OCI-LY3 (cell line): ENCODE data around the gene SBK3.
"Not testable (repeated sequence)": the region's sequence is repeated elsewhere in the genome, so short reads cannot be mapped to it uniquely, and the experiment has no call there.

Source experiments
- H2AFZ ChIP-seq: fragments of 200-600, 300-600 bp; shearing (Covaris generic); 2 replicates; pipeline ENCODE4 v1.6.0; 2014; ENCODE audit warnings: antibody characterized with exemption, low read depth, low read length
- H3K27ac ChIP-seq: fragments of 200-600, 300-600 bp; sonication (generic); 2 replicates; pipeline ENCODE4 v1.5.1; 2014; ENCODE audit warnings: mild to moderate bottlenecking, low read length, moderate library complexity, mixed read lengths
- H3K27me3 ChIP-seq: fragments of 200-600, 300-600 bp; sonication (generic); 2 replicates; pipeline ENCODE4 v1.6.1; 2014; ENCODE audit warnings: low read depth, low read length, mixed read lengths
- H3K36me3 ChIP-seq: fragments of 200-600, 300-600 bp; sonication (generic); replicated peaks from 2 replicates; pipeline ENCODE3; 2014; ENCODE audit warnings: low read depth, low read length, mixed read lengths
- H3K4me1 ChIP-seq: fragments of 300-600, 200-600 bp; sonication (generic); 2 replicates; pipeline ENCODE4 v1.6.1; 2014; ENCODE audit warnings: low read length, mixed read lengths
- H3K4me2 ChIP-seq: fragments of 200-600, 300-600 bp; sonication (generic); 2 replicates; pipeline ENCODE4 v1.6.1; 2014; ENCODE audit warnings: low read length, mixed read lengths
- H3K4me3 ChIP-seq: fragments of 300-600, 200-600 bp; sonication (generic); 2 replicates; pipeline ENCODE4 v1.5.1; 2014; ENCODE audit warnings: antibody characterized with exemption, mild to moderate bottlenecking, low read length, moderate library complexity
- H3K79me2 ChIP-seq: fragments of 300-600, 200-600 bp; shearing (Covaris generic); 2 replicates; pipeline ENCODE4 v1.6.1; 2014; ENCODE audit warnings: mild to moderate bottlenecking, low read length, mixed read lengths
- H3K9ac ChIP-seq: fragments of 300-600, 200-600 bp; shearing (Covaris generic); 2 replicates; pipeline ENCODE4 v1.6.0; 2014; ENCODE audit warnings: mild to moderate bottlenecking, low read length, moderate library complexity
- H3K9me3 ChIP-seq: fragments of 200-600, 300-600 bp; shearing (Covaris generic); 2 replicates; pipeline ENCODE4 v1.6.1; 2014; ENCODE audit warnings: low read length, mixed read lengths; ENCODE audit not compliant: insufficient read depth
- H4K20me1 ChIP-seq: fragments of 200-600, 300-600 bp; sonication (generic); 2 replicates; pipeline ENCODE4 v1.6.1; 2016; ENCODE audit warnings: low read length, mixed read lengths; ENCODE audit not compliant: insufficient read depth
- EZH2phosphoT487 ChIP-seq: fragments of 200-600 bp; shearing (Covaris generic); IDR thresholded peaks from 2 replicates; pipeline ENCODE4 v1.6.1; 2018; ENCODE audit warnings: antibody characterized with exemption, mixed run types, low read depth
- TF ChIP-seq, protein P1 (sequence below): fragments of 200-600, 300-600 bp; sonication (generic); IDR thresholded peaks from 2 replicates; pipeline ENCODE4 v1.5.1; 2014; ENCODE audit warnings: antibody characterized with exemption, low read length, low read depth

SBK3 gene

DNA sequence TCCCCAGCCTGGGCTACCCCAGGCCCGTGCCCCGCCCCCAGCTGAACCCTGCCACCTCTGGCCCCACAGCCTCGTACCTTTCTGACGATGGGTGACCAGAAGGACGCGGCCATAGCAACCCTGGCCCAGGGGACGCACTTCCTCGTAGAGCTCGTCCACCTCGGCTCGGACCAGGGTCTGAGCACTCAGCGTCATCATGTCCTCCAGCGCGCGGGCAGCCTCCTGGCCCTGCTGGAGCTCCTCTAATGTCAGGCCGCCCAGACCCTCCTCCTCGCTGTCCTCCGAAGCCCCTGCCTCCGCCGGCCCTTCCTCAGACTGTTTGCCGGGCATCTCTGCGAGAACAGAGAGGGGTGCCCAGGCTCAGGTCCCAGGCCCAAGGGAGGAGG, 9.4 kb downstream of the SBK3 start:
- Histone ChIP-seq H3K9ac (no peak overlapping the region), H3K4me2 (no peak overlapping the region), H4K20me1 (no peaks in the 10 kb centered on the region), H3K79me2 (no peaks in the 10 kb centered on the region), H3K4me1 (no peaks in the 10 kb centered on the region), H3K27me3 (no peaks in the 10 kb centered on the region), H3K27ac (no peak overlapping the region), H3K9me3 (no peaks in the 10 kb centered on the region), H3K4me3 (no peak overlapping the region), H2AFZ (no peak overlapping the region), H3K36me3 (no peaks in the 10 kb centered on the region)
- TF ChIP-seq EZH2phosphoT487 = no peak
- TF ChIP-seq, protein P1, sequence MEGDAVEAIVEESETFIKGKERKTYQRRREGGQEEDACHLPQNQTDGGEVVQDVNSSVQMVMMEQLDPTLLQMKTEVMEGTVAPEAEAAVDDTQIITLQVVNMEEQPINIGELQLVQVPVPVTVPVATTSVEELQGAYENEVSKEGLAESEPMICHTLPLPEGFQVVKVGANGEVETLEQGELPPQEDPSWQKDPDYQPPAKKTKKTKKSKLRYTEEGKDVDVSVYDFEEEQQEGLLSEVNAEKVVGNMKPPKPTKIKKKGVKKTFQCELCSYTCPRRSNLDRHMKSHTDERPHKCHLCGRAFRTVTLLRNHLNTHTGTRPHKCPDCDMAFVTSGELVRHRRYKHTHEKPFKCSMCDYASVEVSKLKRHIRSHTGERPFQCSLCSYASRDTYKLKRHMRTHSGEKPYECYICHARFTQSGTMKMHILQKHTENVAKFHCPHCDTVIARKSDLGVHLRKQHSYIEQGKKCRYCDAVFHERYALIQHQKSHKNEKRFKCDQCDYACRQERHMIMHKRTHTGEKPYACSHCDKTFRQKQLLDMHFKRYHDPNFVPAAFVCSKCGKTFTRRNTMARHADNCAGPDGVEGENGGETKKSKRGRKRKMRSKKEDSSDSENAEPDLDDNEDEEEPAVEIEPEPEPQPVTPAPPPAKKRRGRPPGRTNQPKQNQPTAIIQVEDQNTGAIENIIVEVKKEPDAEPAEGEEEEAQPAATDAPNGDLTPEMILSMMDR = no peak

- no peaks in the 10 kb centered on the region for H4K20me1 ChIP-seq
- no peak for TF ChIP-seq EZH2phosphoT487
- TF ChIP-seq, protein P1 = no peak
- H3K36me3 ChIP-seq = no peaks in the 10 kb centered on the region
- H3K27ac ChIP-seq = no peak overlapping the region
- no peaks in the 10 kb centered on the region for H3K9me3 ChIP-seq
- no peak overlapping the region for H3K4me3 ChIP-seq
- no peak overlapping the region for H3K9ac ChIP-seq
- no peak overlapping the region for H3K4me2 ChIP-seq
- H2AFZ ChIP-seq = no peak overlapping the region
- H3K27me3 ChIP-seq = no peaks in the 10 kb centered on the region
- no peaks in the 10 kb centered on the region for H3K4me1 ChIP-seq
- H3K79me2 ChIP-seq = no peaks in the 10 kb centered on the region
These were observed 10.0 kb downstream of the SBK3 start for GRCh38 chr19:55535173-55535964.

DNA sequence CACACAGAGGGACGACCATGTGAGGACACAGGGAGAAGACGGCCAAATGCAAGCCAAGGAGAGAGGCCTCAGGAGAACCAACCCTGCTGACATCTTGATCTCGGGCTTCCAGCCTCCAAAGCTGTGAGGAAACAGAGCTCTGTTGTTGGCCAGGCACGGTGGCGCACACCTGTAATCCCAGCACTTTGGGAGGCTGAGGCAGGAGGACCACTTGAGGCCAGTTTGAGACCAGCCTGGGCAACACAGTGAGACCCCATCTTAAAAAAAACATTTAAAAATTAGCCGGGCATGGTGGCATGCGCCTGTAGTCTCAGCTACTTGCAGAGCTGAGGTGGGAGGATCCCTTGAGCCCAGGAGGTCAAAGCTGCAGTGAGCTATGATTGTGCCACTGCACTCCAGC, 11.1 kb downstream of the SBK3 start:
- H3K27me3 ChIP-seq, H3K4me2 ChIP-seq, H3K4me3 ChIP-seq, H4K20me1 ChIP-seq, H3K79me2 ChIP-seq, H3K36me3 ChIP-seq, H2AFZ ChIP-seq, H3K9me3 ChIP-seq, H3K27ac ChIP-seq, H3K9ac ChIP-seq, H3K4me1 ChIP-seq: not testable (repeated sequence)

DNA sequence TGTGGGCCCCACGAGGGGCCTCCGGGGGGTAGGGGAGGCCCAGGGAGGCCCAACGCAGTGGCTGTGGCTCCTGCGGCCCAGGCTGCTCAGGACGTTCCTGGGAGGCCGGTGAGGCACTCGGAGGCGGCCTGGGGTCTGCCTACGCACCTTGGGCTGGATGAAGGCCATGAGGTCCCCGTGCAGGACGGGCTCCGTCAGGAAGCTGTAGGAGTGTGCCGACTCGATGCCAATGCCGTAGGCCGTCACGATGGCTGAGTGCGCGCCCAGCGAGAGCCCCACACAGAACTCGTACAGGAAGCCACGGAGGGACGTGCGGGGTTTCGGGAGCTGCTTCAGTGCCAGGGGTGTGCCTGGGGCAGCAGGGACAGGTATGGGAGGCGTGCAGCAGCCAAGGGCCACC, 14.3 kb downstream of the SBK3 start:
- Histone ChIP-seq H3K36me3 (no peaks in the 10 kb centered on the region), H3K27ac (no peak overlapping the region), H3K9ac (no peak overlapping the region), H3K79me2 (no peaks in the 10 kb centered on the region), H3K4me3 (no peak overlapping the region), H3K27me3 (no peaks in the 10 kb centered on the region), H3K9me3 (no peaks in the 10 kb centered on the region), H4K20me1 (no peaks in the 10 kb centered on the region), H3K4me2 (no peak overlapping the region), H2AFZ (no peak overlapping the region), H3K4me1 (no peaks in the 10 kb centered on the region)
- no peak for TF ChIP-seq EZH2phosphoT487
- TF ChIP-seq, protein P1 = no peak
